Glomerular visceral epithelial cell (primary cell): ENCODE measurements around the gene MCOLN2.
"Not testable (repeated sequence)": the region's sequence is repeated elsewhere in the genome, so short reads cannot be mapped to it uniquely, and the experiment has no call there.

Experiments
- DNase-seq: peaks from one replicate; pipeline ENCODE4 v3.0.0-alpha.2; 2016; ENCODE audit errors: extremely low spot score

The MCOLN2 gene

DNA sequence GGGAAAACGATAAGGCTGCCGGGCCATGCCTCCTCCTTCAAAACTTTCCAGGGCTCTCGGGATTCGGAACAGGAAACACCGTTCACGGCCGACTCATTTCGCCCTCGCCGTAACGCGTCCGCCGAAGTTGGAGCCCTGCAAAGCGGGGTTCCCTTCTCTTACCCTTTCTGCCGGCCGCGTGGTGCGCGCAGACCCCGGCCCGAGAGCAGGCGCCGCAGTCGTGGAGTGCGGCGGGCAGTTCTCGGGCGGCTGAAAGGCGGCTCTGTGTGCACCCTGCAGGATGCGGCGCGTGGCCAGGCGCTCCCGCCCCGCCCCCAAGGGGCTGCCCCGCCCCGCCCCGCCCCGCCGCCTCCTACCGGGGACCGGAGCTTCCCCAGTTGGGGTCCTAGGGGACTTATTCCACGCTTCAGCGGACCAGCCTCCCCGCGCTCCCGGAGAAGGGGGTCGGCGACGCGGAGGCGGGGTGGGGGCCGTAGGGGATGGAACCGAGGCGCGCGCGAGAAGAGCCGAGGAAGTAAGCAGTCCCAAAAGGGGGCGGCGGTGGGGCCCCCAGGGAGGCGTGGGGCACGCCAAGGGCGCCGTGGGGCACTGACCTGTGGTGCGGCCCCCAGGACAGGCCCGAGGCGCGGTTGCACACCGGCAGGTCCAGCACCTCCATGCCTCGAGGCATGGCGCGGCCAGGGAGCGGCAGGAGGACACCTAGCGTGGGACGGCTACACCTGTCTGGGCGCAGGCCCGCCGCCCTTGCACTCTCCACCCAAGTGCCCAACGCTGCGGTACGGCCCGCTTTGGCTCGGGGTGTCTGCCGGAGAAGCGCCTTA lies at the start of gene MCOLN2:
TSS of gene MCOLN2 (minus strand) at position 268 of the 821 bp plus-strand sequence. CDS start at position 27, 241 bp downstream.
- peak; percentile 12 for DNase-seq

DNA sequence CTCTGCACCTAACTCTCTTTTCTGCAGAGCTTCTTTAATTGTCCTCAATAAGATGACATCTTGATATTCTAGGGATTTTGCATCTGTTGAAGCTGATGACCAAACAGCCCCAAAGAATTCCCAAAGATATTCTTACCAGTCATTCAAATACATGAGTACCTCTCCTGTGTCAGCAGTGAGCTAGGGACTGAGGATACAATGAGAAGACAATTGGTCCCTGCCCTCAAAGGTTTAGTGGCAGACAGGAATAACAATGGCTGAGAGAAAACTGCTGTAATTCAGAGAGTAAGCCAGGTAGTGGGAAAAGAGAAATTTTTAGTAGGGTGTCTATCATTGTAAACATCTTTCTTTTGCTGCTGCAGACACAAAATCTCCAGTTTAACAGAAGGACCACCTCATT lies 45.5 kb upstream of the MCOLN2 start:
- no peak for DNase-seq

DNA sequence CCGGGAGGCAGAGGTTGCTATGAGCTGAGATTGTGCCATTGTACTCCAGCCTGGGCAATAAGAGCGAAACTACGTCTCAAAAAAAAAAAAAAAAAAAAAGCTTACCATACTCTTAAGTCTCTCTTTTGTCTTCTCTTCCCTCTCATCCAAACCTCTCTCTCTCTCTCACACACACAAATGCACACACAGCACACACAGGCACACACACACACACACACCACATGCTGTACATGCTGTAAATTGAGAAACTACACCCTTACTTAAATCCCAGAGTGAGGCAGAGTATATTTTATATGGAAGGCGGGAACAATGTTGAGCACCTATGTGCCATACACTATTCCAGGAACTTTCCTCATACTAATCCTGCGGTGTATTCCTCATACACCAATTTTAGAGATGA lies 44.9 kb upstream of the MCOLN2 start:
- DNase-seq: no peak

DNA sequence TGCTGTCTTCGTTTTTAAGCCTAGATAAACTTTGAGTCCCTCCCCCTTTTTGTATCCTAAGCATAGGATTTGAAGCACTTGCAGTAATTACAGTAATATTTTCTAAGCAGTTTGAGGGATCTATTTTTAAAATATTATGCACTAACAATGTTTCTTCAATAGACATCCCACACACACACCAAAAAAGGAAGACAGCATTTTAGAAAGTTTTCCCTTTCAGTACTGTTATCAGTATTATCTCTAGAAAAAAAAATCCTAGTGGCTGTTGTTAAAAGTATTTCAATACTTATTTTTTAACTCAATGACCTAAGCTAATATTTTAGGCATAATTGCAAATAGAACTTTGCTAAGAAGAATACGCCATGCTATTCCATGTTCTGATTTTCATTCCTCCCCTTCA lies 36.3 kb upstream of the MCOLN2 start:
- DNase-seq: no peak

DNA sequence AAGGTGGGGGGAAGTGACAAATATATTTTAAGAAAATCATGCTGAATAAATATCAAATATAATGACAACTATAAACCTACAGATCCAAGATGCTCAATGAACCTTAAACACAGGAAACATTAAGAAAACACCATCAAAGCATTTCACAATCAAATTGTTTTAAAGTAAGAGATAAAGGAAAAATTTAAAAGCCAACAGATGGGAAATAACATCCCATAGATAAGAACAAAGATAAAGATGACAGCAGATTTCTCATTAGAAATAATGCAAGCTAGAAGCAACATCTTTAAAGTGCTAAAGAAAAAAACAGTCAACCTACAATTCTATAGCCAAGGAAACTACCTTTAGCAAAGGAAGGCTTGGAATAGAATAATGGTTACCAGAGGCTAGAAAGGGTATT lies 33.6 kb upstream of the MCOLN2 start:
- no peak for DNase-seq

DNA sequence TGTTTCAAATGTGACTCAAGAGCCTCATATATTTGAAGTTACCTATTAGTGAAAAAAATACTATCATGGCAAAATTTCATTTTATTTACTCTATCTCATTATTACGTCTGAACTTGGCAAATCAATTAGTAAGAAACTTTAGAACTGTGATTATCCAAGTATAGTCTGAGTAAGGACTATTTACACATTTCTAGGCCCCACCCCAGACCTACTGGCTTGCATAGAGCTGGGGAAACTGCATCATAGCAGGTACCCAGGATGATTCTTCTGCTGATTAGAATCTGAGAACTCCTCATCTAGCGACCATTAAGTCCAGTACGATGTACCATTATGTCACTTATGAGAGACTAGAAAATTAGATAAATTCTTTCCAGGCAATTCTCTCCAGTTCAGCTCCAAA lies 31.2 kb upstream of the MCOLN2 start:
- DNase-seq: no peak

DNA sequence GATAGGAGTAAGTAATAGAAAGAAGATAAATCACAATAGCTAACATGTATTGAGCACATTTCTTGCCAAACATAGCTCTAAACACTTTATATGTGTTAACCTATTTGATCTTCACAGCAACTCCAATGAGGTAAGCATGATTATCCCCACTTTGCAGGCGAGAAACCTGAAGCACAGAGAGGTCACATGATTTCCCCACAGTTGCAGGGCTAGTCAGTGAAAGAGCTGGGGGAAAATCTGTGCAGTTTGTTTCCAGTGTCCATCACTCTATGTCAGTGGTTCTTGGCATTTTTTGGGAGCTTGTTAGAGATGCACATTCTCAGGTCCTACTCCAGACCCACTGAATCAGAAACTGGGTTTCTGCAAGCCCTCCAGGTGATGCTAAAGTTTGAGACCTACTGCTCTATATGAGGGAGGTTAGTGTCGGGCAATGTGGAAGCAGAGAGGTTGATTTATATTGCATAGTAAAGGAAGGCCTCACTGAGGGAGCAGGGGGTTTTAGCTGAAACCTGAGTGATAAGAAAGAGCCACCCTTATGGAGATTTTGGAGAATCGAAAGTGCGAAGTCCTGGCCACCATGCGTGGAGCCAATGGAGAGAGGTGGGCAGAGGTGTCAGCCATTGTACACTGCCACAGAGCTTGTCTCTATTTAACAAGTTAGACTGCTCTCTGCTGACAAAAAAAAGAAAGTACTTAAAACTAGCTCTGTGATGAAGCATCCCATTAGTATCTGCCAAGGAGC lies 30.5 kb upstream of the MCOLN2 start:
- DNase-seq: no peak

DNA sequence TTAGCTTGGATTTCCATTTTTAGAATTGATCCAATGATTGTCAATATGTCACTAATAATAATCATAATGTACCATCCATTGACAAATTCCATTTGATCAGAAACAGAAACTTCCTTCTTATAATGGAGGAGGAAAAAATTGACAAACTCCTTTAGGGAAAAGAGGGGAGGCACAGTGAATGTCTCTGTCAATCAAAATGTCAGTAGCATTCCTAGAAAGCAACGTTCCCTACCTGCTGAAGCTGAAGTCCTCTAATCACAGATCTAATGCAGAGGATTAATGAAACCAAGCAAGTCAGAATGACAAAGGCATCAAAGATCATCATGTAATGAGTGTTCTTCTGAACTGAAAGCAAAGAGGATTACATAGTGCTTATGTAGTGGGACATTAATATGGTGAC lies 29.0 kb upstream of the MCOLN2 start:
- no peak for DNase-seq

DNA sequence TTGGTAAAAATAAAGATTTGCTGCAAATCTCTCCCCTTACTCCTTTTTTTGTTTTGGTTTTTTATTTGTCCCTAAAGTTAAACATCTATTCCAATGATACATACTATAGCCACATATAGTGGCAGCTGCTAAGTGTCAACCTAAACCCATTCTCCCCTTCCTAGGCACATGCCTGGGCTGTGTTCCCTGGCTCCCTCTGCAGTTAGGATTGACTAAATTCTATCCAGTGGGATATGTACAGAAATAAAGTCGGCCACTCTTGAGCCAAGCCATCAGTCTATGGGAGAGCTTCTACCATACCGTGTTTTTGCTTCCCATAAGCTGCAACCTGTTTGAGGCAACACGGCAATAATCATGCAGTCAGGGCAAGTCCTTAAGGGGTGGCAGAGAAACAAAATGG lies 27.8 kb upstream of the MCOLN2 start:
- no peak for DNase-seq

DNA sequence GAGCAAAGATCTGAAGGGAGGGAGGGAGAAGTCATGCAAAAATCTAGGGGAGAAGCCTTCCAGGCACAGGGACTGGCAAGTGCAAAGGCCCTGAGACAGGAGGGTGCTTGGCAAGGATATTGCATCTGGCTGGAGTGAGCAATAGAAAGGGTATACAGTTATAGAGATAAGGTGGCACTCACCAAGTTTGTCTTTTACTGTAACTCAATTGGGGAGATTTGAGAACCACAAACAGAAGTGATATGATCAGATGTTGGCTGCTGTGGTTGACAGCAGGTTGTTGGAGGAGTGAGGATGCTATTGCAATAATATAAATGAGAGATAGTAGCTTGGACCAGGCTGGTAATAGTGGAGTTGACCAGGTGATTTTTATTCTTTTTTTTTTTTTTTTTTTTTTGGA lies 25.8 kb upstream of the MCOLN2 start:
- no peak for DNase-seq

DNA sequence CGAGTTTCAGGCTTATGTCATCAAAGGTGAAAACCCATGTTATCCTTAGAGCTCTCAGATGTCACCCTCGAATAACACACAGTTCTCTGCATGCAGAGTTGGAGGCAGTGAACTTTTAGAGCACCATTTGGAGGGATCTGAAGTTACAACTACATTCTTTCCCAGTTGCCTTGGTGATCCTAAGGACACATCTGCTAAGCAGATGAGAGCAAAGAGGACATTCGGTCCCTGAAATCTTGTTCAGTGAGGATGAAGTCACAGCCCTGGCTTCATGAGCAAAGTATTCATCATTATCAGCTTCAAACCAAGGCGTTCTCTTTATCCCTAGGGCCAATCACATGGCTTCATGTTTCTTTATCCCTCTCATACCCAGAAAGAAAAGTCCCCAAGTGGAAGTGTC lies 23.1 kb upstream of the MCOLN2 start:
- DNase-seq: no peak

DNA sequence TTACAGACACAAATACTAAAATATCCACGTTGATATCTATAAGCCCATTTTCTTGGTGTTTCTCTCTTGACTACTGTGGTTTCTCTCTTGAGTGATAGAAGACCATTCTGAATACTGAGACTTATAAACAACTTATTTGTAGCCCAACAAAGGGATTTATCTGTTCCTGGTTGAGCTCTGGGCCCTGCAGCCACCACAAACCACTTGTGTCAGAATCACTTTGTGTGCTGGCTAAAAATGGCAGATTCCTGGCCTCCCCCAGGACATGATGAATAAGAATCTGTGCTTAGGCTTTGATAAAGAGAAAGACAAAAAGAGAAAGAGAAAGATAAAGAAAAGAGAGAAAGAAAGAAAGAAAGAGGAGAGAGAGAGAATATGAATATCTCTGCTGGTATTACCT lies 18.9 kb upstream of the MCOLN2 start:
- DNase-seq: no peak

DNA sequence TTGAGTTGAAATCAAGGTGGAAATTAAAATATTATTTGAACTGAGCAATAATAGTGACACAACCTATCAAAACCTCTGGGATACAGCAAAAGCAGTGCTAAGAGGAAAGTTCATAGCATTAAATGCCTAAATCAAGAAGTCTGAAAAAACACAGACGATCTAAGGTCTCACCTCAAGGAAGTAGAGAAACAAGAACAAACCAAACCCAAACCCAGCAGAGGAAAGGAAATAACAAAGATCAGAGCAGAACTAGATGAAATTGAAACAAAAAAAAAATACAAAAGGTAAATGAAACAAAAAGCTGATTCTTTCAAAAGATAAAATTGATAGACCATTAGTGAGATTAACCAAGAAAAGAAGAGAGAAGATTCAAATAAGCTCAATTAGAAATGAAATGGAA lies 8.7 kb upstream of the MCOLN2 start:
- not testable (repeated sequence) for DNase-seq

DNA sequence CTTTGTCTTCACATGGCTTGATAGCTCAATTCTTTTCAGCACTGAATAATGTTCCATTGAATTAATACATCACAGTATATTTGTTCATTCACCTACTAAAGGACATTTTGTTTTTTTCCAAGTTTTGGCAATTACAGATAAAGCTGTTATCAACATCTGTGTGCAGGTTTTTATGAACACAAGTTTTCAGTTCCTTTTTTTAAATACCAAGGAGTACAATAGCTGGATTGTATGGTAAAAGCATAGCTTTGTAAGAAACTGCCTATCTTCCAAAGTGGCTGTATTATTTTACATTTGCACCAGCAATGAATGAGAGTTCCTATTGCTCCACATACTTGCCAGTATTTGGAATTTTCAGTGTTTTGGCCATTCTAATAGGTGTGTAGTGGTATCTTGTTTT lies 4.8 kb upstream of the MCOLN2 start:
- DNase-seq: no peak

DNA sequence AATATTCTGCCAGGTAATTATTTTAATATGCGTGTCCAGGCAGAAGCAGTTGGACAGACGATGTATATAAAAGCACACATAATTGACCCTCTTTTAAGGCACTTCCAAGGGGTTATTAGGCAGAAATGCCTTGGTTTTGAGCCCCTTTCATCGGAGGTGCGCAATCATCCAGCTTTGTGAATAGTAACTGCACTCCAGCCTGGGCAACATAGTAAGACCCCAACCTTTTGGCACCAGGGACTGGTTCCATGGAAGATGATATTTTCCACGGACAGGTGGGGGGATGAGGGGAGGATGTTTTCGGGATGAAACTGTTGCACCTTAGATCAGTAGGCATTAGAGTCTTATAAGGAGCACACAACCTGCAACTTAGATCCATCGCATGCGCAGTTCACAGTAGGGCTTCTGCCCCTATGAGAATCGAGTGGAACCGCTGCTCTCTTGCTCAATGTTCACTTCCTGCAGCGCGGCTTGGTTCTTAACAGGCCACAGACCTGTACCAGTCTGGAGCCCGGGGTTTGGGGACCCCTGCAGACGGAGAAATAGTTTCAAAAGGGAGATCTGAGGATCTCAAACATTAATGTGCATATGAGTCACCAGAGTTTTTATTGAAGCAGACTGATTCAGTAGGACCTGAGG lies 1.8 kb upstream of the MCOLN2 start:
- DNase-seq: no peak

DNA sequence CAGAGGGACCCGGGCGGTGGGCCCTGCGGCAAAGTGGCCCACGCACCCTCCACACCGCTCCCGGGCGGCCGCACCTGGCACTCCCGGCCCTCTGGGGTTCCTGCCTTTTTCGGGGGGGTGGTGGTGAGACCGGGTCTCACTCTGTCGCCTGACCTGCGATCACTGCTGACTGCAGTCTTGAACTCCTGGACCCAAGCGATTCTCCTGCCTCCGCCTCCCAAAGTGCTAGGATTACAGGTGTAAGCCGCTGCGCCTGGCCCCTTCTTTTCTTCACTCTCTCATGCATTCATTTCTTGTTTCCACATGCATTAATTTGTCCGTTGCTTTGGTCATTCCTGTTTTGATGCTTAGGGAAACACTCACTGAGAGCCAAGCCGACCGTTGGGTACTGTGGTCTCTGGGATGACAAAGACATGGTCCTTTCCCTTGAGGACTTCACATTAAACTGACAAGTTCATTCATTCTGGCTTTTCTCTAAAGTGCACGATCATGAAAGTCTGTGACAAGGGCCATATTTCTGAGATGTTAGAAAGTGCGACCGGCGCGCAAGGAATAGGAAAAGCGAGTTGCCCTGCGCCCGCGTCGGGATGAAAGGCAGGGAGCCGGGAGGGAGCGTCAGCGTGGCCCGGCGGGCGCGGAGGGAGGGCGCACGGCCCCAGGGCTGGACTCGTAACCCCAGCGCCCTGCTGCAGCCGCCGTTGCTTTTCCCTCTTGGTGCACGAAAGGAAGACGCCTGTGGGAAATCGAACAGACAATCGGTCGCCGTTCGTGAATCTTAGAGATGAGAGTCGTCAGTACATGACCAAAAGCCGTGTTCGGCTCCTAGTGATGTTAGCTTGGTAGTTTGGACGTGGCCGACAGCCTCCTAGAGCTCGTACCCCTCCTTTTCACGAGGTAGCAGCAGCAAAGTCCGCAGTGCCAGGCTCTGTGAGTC lies 1.0 kb upstream of the MCOLN2 start:
- no peak for DNase-seq

DNA sequence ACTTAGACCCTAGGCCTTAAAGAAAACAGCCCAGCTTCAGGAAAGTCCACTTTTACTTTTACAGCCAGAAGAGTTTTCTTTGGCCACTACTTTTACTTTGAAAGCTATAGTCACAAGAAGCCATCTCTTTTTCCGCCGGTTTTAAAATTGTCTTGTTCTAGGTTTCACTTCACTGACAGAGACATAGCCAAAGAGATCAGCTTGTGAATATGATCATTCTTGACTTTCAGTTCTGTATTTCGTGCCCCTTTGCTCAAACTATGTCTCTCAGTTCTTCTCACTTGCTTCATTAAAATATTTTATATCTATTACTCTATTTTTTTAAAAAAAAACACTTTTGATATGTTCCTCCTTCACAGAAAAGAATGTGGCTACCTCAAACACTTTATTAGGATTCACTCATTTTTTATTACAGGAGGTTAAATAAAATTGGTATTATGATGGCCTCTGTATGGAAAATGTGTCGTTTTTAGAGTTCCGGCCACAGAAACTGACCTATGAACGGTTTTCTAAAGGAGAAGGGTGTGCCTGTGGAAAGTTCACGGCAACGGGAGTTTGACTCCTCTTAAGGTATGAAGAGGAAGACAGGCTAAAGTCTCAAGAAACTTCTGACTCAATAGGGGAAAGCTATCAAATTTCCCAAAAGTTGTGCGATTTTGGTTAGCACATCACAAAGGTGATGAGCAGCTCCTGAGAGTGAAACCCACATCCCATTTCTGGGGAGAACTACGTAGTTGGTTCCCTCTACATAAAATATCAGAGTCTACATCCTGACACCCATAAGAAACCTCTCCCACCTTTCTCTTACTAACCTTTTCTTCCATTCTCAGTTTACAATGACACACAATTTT lies 1.2 kb downstream of the MCOLN2 start:
- no peak for DNase-seq

DNA sequence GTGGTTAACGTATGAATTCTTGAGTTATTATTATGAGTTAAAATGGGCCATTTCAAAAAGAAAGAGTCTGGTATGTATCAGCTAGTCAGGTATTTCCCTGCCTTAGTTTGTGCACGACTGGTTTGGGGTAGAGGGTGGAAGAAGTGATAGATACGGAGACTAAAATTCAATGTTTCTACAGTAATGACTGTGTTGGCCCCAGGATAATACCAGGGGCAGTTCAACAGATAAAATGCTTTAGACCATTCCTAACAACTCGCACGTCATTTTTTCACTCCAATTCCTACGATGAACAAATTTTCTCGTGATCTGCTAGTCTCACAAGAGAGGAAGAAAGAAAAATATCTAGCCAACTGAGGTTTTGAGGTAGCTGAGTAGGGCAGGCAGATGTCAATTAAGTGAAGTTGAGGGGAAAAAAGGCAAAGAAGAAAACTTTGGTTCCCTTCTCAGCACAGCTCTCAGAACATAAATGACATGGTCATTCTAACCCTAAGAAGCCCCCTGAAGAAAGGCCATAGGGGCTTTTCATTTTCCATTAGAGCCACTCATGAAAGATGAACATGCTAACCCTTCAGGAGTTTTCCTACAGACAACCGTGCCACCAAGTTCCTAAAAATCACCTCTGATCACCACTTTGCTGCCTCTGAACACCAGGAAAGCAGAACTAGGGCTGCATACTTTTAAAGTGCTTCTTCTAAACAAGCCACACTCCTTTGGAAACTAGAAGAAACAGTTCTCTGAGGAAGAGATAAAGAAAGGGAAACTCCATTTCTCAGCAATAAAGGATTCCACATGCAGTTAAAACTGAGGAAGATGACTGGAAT lies 5.6 kb downstream of the MCOLN2 start:
- DNase-seq: no peak

DNA sequence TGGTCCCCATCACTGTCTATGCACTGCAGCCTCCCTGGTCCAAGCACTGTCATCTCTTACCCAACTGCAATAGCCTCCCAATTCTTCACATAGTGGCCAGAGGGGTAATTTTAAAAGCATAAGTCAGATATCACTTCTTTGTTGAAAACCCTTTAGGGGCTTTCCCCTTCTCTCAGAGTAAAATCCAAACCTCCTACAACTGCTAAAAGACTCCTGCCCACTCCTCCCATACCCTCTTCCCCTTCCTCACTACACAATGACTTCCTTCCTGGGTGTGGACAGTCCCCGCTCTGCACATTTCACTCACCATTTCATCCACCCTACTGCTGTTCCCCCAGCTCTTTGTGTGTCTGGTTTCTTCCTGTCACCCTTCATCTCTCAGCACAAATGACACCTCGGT lies 8.3 kb downstream of the MCOLN2 start:
- no peak for DNase-seq

DNA sequence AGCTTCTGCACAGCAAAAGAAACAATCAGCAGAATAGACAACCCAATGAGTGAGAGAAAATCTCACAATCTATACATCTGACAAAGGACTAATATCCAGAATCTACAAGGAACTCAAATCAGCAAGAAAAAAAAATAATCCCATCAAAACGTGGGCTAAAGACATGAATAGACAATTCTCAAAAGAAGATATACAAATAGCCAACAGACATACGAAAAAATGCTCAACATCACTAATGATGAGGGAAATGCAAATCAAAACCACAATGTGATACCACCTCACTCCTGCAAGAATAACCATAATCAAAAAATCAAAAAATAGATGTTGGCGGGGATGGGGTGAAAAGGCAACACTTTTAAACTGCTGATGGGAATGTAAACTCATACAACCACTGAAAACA lies 10.4 kb downstream of the MCOLN2 start:
- DNase-seq: not testable (repeated sequence)
